HEK293 (cell line): ENCODE results near the gene FLYWCH1.
A peak's percentile ranks its signal among the peaks of the same experiment; 100 is the strongest.

ENCODE experiments used
- GFI1B ChIP-seq: fragments of 450-650 bp; formaldehyde crosslinking; IDR thresholded peaks from 2 replicates; pipeline ENCODE4 v1.5.1; 2016; ENCODE audit warnings: missing biosample characterization, missing genetic modification characterization
- KLF10 ChIP-seq: fragments of 450-650 bp; IDR thresholded peaks from 2 replicates; pipeline ENCODE4 v1.5.1; 2018; ENCODE audit warnings: missing biosample characterization, mild to moderate bottlenecking, missing genetic modification characterization
- KLF8 ChIP-seq: fragments of 450-650 bp; formaldehyde crosslinking; IDR thresholded peaks from 2 replicates; pipeline ENCODE4 v1.5.1; 2016; ENCODE audit warnings: missing biosample characterization, missing genetic modification characterization
- MYNN ChIP-seq: fragments of 450-650 bp; formaldehyde crosslinking; IDR thresholded peaks from 2 replicates; pipeline ENCODE4 v1.5.1; 2016; ENCODE audit warnings: missing biosample characterization, missing genetic modification characterization, borderline replicate concordance
- PRDM1 ChIP-seq: fragments of 450-650 bp; formaldehyde crosslinking; IDR thresholded peaks from 2 replicates; pipeline ENCODE4; 2016; ENCODE audit warnings: missing biosample characterization, missing genetic modification characterization
- SP2 ChIP-seq: fragments of 450-650 bp; formaldehyde crosslinking; IDR thresholded peaks from 2 replicates; pipeline ENCODE4 v1.5.1; 2016; ENCODE audit warnings: missing biosample characterization, missing genetic modification characterization
- ZBTB21 ChIP-seq: fragments of 450-650 bp; formaldehyde crosslinking; IDR thresholded peaks from 2 replicates; pipeline ENCODE4 v1.5.1; 2017; ENCODE audit warnings: missing biosample characterization, missing genetic modification characterization
- ZFHX2 ChIP-seq: fragments of 450-650 bp; formaldehyde crosslinking; conservative IDR thresholded peaks from 2 replicates; pipeline ENCODE4 v1.5.1; 2016; ENCODE audit warnings: missing biosample characterization, missing genetic modification characterization
- ZNF169 ChIP-seq: fragments of 450-650 bp; formaldehyde crosslinking; IDR thresholded peaks from 2 replicates; pipeline ENCODE4 v1.5.1; 2016; ENCODE audit warnings: missing biosample characterization, missing genetic modification characterization
- ZNF174 ChIP-seq: fragments of 450-650 bp; formaldehyde crosslinking; IDR thresholded peaks from 2 replicates; pipeline ENCODE4 v1.5.0; 2017; ENCODE audit warnings: missing biosample characterization, mild to moderate bottlenecking, missing genetic modification characterization
- ZNF221 ChIP-seq: fragments of 450-650 bp; formaldehyde crosslinking; IDR thresholded peaks from 2 replicates; pipeline ENCODE4 v1.5.1; 2017; ENCODE audit warnings: missing biosample characterization, missing genetic modification characterization, borderline replicate concordance
- ZNF239 ChIP-seq: fragments of 450-650 bp; formaldehyde crosslinking; IDR thresholded peaks from 2 replicates; pipeline ENCODE4 v1.5.1; 2016; ENCODE audit warnings: missing biosample characterization, missing genetic modification characterization
- ZNF335 ChIP-seq: fragments of 450-650 bp; formaldehyde crosslinking; conservative IDR thresholded peaks from 2 replicates; pipeline ENCODE4 v1.5.1; 2016; ENCODE audit warnings: missing biosample characterization, missing genetic modification characterization
- ZNF37A ChIP-seq: fragments of 450-650 bp; IDR thresholded peaks from 2 replicates; pipeline ENCODE4 v1.5.1; 2018; ENCODE audit warnings: missing biosample characterization, missing genetic modification characterization
- ZNF404 ChIP-seq: fragments of 450-650 bp; formaldehyde crosslinking; IDR thresholded peaks from 2 replicates; pipeline ENCODE4 v1.5.1; 2017; ENCODE audit warnings: missing biosample characterization, missing genetic modification characterization
- ZNF514 ChIP-seq: fragments of 450-650 bp; formaldehyde crosslinking; IDR thresholded peaks from 2 replicates; pipeline ENCODE4 v1.5.1; 2016; ENCODE audit warnings: missing biosample characterization, missing genetic modification characterization
- ZNF585B ChIP-seq: fragments of 450-650 bp; formaldehyde crosslinking; IDR thresholded peaks from 2 replicates; pipeline ENCODE4 v1.5.1; 2016; ENCODE audit warnings: missing biosample characterization, missing genetic modification characterization
- ZNF830 ChIP-seq: fragments of 450-650 bp; IDR thresholded peaks from 2 replicates; pipeline ENCODE4 v1.5.0; 2018; ENCODE audit warnings: missing biosample characterization, missing genetic modification characterization, low read depth, mild to moderate bottlenecking, moderate library complexity
- ZSCAN16 ChIP-seq: fragments of 450-650 bp; formaldehyde crosslinking; IDR thresholded peaks from 2 replicates; pipeline ENCODE4 v1.5.1; 2016; ENCODE audit warnings: missing biosample characterization, missing genetic modification characterization
- TF ChIP-seq, protein P1 (sequence below): fragments of 450-650 bp; formaldehyde crosslinking; IDR thresholded peaks from 2 replicates; pipeline ENCODE4 v1.5.1; 2017; ENCODE audit warnings: missing biosample characterization, missing genetic modification characterization
- TF ChIP-seq, protein P2 (sequence below): fragments of 450-650 bp; formaldehyde crosslinking; IDR thresholded peaks from 2 replicates; pipeline ENCODE4 v1.5.1; 2016; ENCODE audit warnings: missing biosample characterization, missing genetic modification characterization
- TF ChIP-seq, protein P3 (sequence below): fragments of 450-650 bp; formaldehyde crosslinking; IDR thresholded peaks from 2 replicates; pipeline ENCODE4 v1.5.1; 2016; ENCODE audit warnings: missing biosample characterization, missing genetic modification characterization
- TF ChIP-seq, protein P4 (sequence below): fragments of 450-650 bp; formaldehyde crosslinking; IDR thresholded peaks from 2 replicates; pipeline ENCODE4 v1.5.1; 2016; ENCODE audit warnings: missing biosample characterization, missing genetic modification characterization
- TF ChIP-seq, protein P5 (sequence below): fragments of 450-650 bp; formaldehyde crosslinking; IDR thresholded peaks from 2 replicates; pipeline ENCODE4 v1.5.1; 2016; ENCODE audit warnings: missing biosample characterization, missing genetic modification characterization
- TF ChIP-seq, protein P6 (sequence below): fragments of 450-650 bp; IDR thresholded peaks from 2 replicates; pipeline ENCODE4 v1.5.1; 2018; ENCODE audit warnings: missing biosample characterization, missing genetic modification characterization

The FLYWCH1 gene

DNA sequence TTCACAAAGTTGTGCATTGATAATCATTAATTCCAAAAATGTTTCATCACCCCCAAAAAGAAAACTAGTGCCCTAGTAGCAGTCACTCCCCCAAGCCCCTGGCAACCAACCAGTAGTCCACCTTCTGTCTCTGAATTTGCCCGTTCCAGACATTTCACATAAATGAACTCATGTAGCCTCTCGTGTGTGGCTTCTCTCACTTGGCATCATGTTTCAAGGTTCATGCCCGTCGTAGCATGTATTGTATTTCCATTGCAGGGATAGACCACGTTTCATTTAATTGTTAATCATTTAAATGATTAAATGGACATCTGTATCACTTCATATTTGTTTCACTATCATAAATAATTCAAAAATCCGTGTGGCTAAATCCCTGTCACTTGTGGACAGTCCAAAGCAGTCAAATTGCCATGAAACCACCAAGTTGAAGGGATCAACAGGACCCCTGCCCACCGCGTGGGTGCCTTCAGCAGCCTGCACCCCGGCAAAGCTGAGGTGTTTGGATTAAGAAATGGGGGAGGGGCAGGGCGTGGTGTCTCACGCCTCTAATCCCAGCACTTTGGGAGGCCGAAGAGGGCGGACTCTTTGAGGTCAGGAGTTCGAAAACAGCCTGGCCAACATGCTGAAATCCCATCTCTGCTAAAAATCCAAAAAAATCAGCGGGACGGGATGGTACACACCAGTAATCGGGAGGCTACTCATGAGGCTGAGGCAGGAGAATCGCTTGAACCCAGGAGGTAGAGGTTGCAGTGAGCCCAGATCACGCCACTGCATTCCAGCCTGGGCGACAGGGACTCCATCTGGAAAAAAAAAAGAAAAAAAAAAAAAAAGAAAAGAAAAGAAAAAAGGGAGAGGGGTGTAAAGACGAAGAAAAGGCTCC is 37.5 kb upstream of the FLYWCH1 start (continued):
- TF ChIP-seq, protein P1, sequence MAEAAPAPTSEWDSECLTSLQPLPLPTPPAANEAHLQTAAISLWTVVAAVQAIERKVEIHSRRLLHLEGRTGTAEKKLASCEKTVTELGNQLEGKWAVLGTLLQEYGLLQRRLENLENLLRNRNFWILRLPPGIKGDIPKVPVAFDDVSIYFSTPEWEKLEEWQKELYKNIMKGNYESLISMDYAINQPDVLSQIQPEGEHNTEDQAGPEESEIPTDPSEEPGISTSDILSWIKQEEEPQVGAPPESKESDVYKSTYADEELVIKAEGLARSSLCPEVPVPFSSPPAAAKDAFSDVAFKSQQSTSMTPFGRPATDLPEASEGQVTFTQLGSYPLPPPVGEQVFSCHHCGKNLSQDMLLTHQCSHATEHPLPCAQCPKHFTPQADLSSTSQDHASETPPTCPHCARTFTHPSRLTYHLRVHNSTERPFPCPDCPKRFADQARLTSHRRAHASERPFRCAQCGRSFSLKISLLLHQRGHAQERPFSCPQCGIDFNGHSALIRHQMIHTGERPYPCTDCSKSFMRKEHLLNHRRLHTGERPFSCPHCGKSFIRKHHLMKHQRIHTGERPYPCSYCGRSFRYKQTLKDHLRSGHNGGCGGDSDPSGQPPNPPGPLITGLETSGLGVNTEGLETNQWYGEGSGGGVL (tag by site-specific recombination) = no peak
- TF ChIP-seq, protein P2, sequence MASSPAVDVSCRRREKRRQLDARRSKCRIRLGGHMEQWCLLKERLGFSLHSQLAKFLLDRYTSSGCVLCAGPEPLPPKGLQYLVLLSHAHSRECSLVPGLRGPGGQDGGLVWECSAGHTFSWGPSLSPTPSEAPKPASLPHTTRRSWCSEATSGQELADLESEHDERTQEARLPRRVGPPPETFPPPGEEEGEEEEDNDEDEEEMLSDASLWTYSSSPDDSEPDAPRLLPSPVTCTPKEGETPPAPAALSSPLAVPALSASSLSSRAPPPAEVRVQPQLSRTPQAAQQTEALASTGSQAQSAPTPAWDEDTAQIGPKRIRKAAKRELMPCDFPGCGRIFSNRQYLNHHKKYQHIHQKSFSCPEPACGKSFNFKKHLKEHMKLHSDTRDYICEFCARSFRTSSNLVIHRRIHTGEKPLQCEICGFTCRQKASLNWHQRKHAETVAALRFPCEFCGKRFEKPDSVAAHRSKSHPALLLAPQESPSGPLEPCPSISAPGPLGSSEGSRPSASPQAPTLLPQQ (tag by site-specific recombination) = no peak
- TF ChIP-seq, protein P3, sequence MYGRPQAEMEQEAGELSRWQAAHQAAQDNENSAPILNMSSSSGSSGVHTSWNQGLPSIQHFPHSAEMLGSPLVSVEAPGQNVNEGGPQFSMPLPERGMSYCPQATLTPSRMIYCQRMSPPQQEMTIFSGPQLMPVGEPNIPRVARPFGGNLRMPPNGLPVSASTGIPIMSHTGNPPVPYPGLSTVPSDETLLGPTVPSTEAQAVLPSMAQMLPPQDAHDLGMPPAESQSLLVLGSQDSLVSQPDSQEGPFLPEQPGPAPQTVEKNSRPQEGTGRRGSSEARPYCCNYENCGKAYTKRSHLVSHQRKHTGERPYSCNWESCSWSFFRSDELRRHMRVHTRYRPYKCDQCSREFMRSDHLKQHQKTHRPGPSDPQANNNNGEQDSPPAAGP (tag by site-specific recombination) = no peak
- TF ChIP-seq ZNF585B (tag by site-specific recombination) (no peak), ZNF335 (peak; percentile 71), ZFHX2 (tag by site-specific recombination) (0 out of 2 replicates have a peak, but pooled peaks have one; percentile 7), KLF10 (no peak), ZNF239 (no peak), ZNF404 (tag by site-specific recombination) (no peak), SP2 (tag by site-specific recombination) (no peak), KLF8 (tag by site-specific recombination) (no peak), ZNF514 (tag by site-specific recombination) (no peak), ZNF174 (no peak), ZBTB21 (tag by site-specific recombination) (no peak), GFI1B (tag by site-specific recombination) (peak; percentile 14; the same call in 1 of the 2 replicates), ZNF169 (tag by site-specific recombination) (no peak), ZNF221 (tag by site-specific recombination) (no peak), ZSCAN16 (tag by site-specific recombination) (no peak), ZNF37A (no peak), MYNN (tag by site-specific recombination) (no peak), ZNF830 (tag by site-specific recombination) (no peak), PRDM1 (tag by site-specific recombination) (peak; percentile 95)
- TF ChIP-seq, protein P4, sequence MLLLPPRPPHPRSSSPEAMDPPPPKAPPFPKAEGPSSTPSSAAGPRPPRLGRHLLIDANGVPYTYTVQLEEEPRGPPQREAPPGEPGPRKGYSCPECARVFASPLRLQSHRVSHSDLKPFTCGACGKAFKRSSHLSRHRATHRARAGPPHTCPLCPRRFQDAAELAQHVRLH = no peak
- TF ChIP-seq, protein P5, sequence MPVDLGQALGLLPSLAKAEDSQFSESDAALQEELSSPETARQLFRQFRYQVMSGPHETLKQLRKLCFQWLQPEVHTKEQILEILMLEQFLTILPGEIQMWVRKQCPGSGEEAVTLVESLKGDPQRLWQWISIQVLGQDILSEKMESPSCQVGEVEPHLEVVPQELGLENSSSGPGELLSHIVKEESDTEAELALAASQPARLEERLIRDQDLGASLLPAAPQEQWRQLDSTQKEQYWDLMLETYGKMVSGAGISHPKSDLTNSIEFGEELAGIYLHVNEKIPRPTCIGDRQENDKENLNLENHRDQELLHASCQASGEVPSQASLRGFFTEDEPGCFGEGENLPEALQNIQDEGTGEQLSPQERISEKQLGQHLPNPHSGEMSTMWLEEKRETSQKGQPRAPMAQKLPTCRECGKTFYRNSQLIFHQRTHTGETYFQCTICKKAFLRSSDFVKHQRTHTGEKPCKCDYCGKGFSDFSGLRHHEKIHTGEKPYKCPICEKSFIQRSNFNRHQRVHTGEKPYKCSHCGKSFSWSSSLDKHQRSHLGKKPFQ (tag by site-specific recombination) = no peak
- TF ChIP-seq, protein P6, sequence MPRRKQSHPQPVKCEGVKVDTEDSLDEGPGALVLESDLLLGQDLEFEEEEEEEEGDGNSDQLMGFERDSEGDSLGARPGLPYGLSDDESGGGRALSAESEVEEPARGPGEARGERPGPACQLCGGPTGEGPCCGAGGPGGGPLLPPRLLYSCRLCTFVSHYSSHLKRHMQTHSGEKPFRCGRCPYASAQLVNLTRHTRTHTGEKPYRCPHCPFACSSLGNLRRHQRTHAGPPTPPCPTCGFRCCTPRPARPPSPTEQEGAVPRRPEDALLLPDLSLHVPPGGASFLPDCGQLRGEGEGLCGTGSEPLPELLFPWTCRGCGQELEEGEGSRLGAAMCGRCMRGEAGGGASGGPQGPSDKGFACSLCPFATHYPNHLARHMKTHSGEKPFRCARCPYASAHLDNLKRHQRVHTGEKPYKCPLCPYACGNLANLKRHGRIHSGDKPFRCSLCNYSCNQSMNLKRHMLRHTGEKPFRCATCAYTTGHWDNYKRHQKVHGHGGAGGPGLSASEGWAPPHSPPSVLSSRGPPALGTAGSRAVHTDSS = no peak
